HepG2 (cell line): ENCODE measurements around the gene PRDM11. TPM values are rescaled to one million over a fixed set of nuclear protein-coding genes. Genes with fewer than 3 reads are reported as not detected.

ENCODE experiments used
- ATF1 ChIP-seq: IDR thresholded peaks from 2 replicates; pipeline ENCODE4 v1.6.1; 2016; ENCODE audit warnings: mild to moderate bottlenecking, control low read depth
- DMTF1 ChIP-seq: sonication (generic); formaldehyde crosslinking; IDR thresholded peaks from 2 replicates; pipeline ENCODE4 v1.4.0; 2020; ENCODE audit warnings: mild to moderate bottlenecking, missing genetic modification reagents
- GPN1 ChIP-seq: sonication (generic); formaldehyde crosslinking; IDR thresholded peaks from 2 replicates; pipeline ENCODE4 v1.5.1; 2020; ENCODE audit warnings: missing genetic modification reagents, borderline replicate concordance
- HDAC1 ChIP-seq: sonication (generic); formaldehyde crosslinking; IDR thresholded peaks from 2 replicates; pipeline ENCODE4 v1.5.1; 2020; ENCODE audit warnings: mild to moderate bottlenecking, missing genetic modification reagents
- HMG20B ChIP-seq: conservative IDR thresholded peaks from 2 replicates; pipeline ENCODE4 v1.6.1; 2016; ENCODE audit warnings: missing genetic modification reagents, missing compliant biosample characterization
- JUND ChIP-seq: sonication (generic); formaldehyde crosslinking; IDR thresholded peaks from 2 replicates; pipeline ENCODE4 v1.8.0; 2022; ENCODE audit warnings: mild to moderate bottlenecking, missing genetic modification reagents
- MYC ChIP-seq: sonication (generic); formaldehyde crosslinking; IDR thresholded peaks from 2 replicates; pipeline ENCODE4 v1.9.0; 2021; ENCODE audit warnings: missing genetic modification reagents, borderline replicate concordance
- MZF1 ChIP-seq: sonication (generic); formaldehyde crosslinking; IDR thresholded peaks from 2 replicates; pipeline ENCODE4 v1.8.1; 2023; ENCODE audit warnings: mild to moderate bottlenecking, missing genetic modification reagents, borderline replicate concordance
- NBN ChIP-seq: fragments of 450-650 bp; conservative IDR thresholded peaks from 2 replicates; pipeline ENCODE4 v1.6.1; 2017
- NCOA5 ChIP-seq: sonication (generic); formaldehyde crosslinking; IDR thresholded peaks from 2 replicates; pipeline ENCODE4 v1.4.0; 2020; ENCODE audit warnings: missing genetic modification reagents
- NFKB2 ChIP-seq: sonication (generic); formaldehyde crosslinking; IDR thresholded peaks from 2 replicates; pipeline ENCODE4 v1.4.0; 2020; ENCODE audit warnings: missing genetic modification reagents, borderline replicate concordance
- NFYC ChIP-seq: IDR thresholded peaks from 2 replicates; pipeline ENCODE4 v1.6.1; 2016; ENCODE audit warnings: missing genetic modification reagents, missing compliant biosample characterization
- NR2C2 ChIP-seq: sonication (generic); formaldehyde crosslinking; IDR thresholded peaks from 2 replicates; pipeline ENCODE4 v1.4.0; 2020; ENCODE audit warnings: missing genetic modification reagents, mild to moderate bottlenecking, moderate library complexity, borderline replicate concordance
- SAFB2 ChIP-seq: sonication (generic); formaldehyde crosslinking; IDR thresholded peaks from 2 replicates; pipeline ENCODE4 v1.5.1; 2020; ENCODE audit warnings: missing genetic modification reagents, low read depth, mild to moderate bottlenecking, borderline replicate concordance
- SOX13 ChIP-seq, 3 experiments: fragments of 450-650 bp in 1 of 3; sonication (generic) in 1 of 3; formaldehyde crosslinking in 1 of 3; IDR thresholded peaks in 2 of 3; conservative IDR thresholded peaks in 1 of 3; 2 replicates each; pipeline versions ENCODE4 v1.5.0 to v1.6.1; 2016 to 2020; ENCODE audit warnings: antibody characterized with exemption in 1 of 3, mild to moderate bottlenecking in 1 of 3, missing compliant biosample characterization in 1 of 3, missing genetic modification reagents in 1 of 3, moderate library complexity in 1 of 3
- ZBTB39 ChIP-seq: sonication (generic); formaldehyde crosslinking; IDR thresholded peaks from 2 replicates; pipeline ENCODE4 v1.5.0; 2020; ENCODE audit warnings: missing genetic modification reagents
- ZFYVE20 ChIP-seq: sonication (generic); formaldehyde crosslinking; IDR thresholded peaks from 2 replicates; pipeline ENCODE4 v1.8.0; 2023; ENCODE audit warnings: low read depth, mild to moderate bottlenecking, moderate library complexity, missing genetic modification reagents, borderline replicate concordance
- ZNF138 ChIP-seq: sonication (generic); formaldehyde crosslinking; IDR thresholded peaks from 2 replicates; pipeline ENCODE4 v1.5.0; 2020; ENCODE audit warnings: mild to moderate bottlenecking, low read depth, missing genetic modification reagents
- ZNF263 ChIP-seq: sonication (generic); formaldehyde crosslinking; IDR thresholded peaks from 2 replicates; pipeline ENCODE4 v1.4.0; 2020; ENCODE audit warnings: missing genetic modification reagents
- ZNF597 ChIP-seq: sonication (generic); formaldehyde crosslinking; IDR thresholded peaks from 2 replicates; pipeline ENCODE4 v1.5.0; 2020; ENCODE audit warnings: missing genetic modification reagents
- ZNF607 ChIP-seq: sonication (generic); formaldehyde crosslinking; IDR thresholded peaks from 2 replicates; pipeline ENCODE4 v1.5.1; 2020; ENCODE audit warnings: missing genetic modification reagents, mild to moderate bottlenecking, borderline replicate concordance
- ZNF616 ChIP-seq: sonication (generic); formaldehyde crosslinking; IDR thresholded peaks from 2 replicates; pipeline ENCODE4 v1.5.0; 2020; ENCODE audit warnings: low read depth, mild to moderate bottlenecking, missing genetic modification reagents
- ZNF678 ChIP-seq: sonication (generic); formaldehyde crosslinking; IDR thresholded peaks from 2 replicates; pipeline ENCODE4 v1.4.0; 2020; ENCODE audit warnings: mild to moderate bottlenecking, missing genetic modification reagents
- ZNF780A ChIP-seq: sonication (generic); formaldehyde crosslinking; IDR thresholded peaks from 2 replicates; pipeline ENCODE4 v1.8.0; 2022; ENCODE audit warnings: mild to moderate bottlenecking, missing genetic modification reagents, moderate library complexity
- ZNF781 ChIP-seq: sonication (generic); formaldehyde crosslinking; IDR thresholded peaks from 2 replicates; pipeline ENCODE4 v1.5.1; 2020; ENCODE audit warnings: borderline replicate concordance, mild to moderate bottlenecking, missing genetic modification reagents; ENCODE audit errors: not compliant biosample characterization
- polyA plus RNA-seq, 8 experiments: library from polyadenylated mRNA; depleted of rRNA in 3 of 8; stranded (reverse) in 7 of 8; unstranded in 1 of 8; fragments of >200 nt; fragmentation: Illumina TruSeq in 4 of 8; extraction: Trizol in 4 of 8; gene quantifications; 2 replicates each; pipeline versions ENCODE4 v1.2.1 to v1.2.3, GENCODE V29; 2011 to 2016; ENCODE audit warnings: low read depth in 4 of 8, missing spikeins in 1 of 8, mixed read lengths in 1 of 8; ENCODE audit not compliant: insufficient read depth in 1 of 8
- total RNA-seq, 5 experiments: library from RNA; depleted of rRNA; stranded (reverse); fragments of >200 nt; fragmentation: Illumina TruSeq; extraction: Trizol; gene quantifications; 2 replicates each; pipeline ENCODE4 v1.2.3, GENCODE V29; 2016; ENCODE audit warnings: low read depth in 1 of 5

The PRDM11 gene
- total and polyA plus RNA-seq, 2 of the 13 experiments (the other 11 are each of a cell fraction or from before 2014, with no cell fraction given) = 3.4 to 4.7 TPM

- TF ChIP-seq DMTF1 = no peak
- TF ChIP-seq ZNF780A (CRISPR knock-in tag) = no peak
- TF ChIP-seq MZF1 (CRISPR knock-in tag) = no peak
- peak; percentile 47; the same call in 1 of the 2 replicates for TF ChIP-seq NFKB2 (CRISPR knock-in tag)
- TF ChIP-seq ZNF678 (CRISPR knock-in tag) = no peak
- no peak for TF ChIP-seq NBN
- no peak for TF ChIP-seq HDAC1
- no peak for TF ChIP-seq ZFYVE20 (CRISPR knock-in tag)
- peak; percentile 71 for TF ChIP-seq ZNF263
- TF ChIP-seq ZNF597 = no peak
- no peak for TF ChIP-seq ZBTB39
- TF ChIP-seq ZNF607 (CRISPR knock-in tag) = 0 out of 2 replicates have a peak, but pooled peaks have one; percentile 40
- TF ChIP-seq ATF1 (CRISPR knock-in tag) = no peak
- peak; percentile 48 for TF ChIP-seq ZNF781 (CRISPR knock-in tag)
- no peak for TF ChIP-seq HMG20B (CRISPR knock-in tag)
- TF ChIP-seq MYC (CRISPR knock-in tag) = no peak
- peak; percentile 65; the same call in 1 of the 2 replicates for TF ChIP-seq SAFB2 (CRISPR knock-in tag)
- TF ChIP-seq JUND (CRISPR knock-in tag) = no peak
- no peak for TF ChIP-seq GPN1 (CRISPR knock-in tag)
- TF ChIP-seq NFYC (CRISPR knock-in tag) = peak; percentile 90
- no peak for TF ChIP-seq NCOA5 (CRISPR knock-in tag)
- TF ChIP-seq NR2C2 (CRISPR knock-in tag) = peak; percentile 50; the same call in 1 of the 2 replicates
- TF ChIP-seq ZNF138 = 0 out of 2 replicates have a peak, but pooled peaks have one; percentile 52
- TF ChIP-seq ZNF616 (CRISPR knock-in tag) = no peak
- no peak for TF ChIP-seq SOX13 (IDR thresholded peaks at IDR 0.05)
- TF ChIP-seq SOX13 (CRISPR knock-in tag; conservative IDR thresholded peaks at IDR 0.05 in 1 of 2, IDR thresholded peaks at IDR 0.05 in 1 of 2) = no peak
Observed at GRCh38 chr11:45147017-45147728, 734 bp downstream of the PRDM11 start (continued).
